GM18526 (cell line): ENCODE data around the gene MSI1.

Experiments used
- POLR2A ChIP-seq: IDR thresholded peaks from 3 replicates; pipeline ENCODE4 v1.6.1; 2011; ENCODE audit not compliant: insufficient read length; ENCODE audit errors: extremely low read depth

MSI1 gene

DNA sequence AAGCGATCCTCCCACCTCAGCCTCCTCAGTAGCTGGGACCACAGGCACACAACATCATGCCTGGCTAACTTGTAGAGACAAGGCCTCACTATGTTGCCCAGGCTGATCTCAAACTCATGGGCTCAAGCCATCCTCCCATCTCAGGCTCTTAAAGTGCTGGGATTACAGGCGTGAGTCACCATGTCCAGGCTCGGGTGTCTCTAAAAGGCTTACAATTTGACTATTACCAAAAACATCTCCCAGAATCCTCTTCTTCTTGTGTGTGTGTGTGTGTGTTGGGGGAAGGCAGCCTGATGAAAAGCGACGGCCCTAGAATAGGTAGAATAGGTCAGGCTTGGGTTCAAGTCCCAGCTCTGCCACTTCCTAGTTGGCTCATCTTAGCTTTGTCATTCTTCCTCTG, 16.8 kb downstream of the MSI1 start:
- TF ChIP-seq POLR2A: no peak

GRCh38 chr12:120350576-120351350, 18.2 kb downstream of the MSI1 start:
- no peak for TF ChIP-seq POLR2A

GRCh38 chr12:120347766-120348165, 21.2 kb downstream of the MSI1 start:
- no peak for TF ChIP-seq POLR2A

DNA sequence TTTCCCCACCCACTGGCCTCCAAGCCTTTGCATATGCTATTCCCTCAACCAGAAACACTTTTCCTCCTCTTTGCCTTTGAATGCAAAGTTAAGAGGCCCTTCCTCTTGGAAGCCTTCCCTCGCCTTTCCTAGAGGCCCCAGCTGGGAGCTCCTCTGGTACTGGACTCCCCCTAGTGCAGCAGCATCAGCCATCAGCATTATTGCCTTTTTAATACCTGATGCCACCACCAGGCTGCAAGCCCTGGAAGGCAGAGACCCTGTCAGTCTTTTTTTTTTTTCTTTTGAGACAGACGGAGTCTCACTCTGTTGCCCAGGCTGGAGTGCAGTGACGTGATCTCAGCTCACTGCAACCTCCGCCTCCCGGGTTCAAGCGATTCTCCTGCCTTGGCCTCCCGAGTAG, 22.3 kb downstream of the MSI1 start:
- no peak for TF ChIP-seq POLR2A

DNA sequence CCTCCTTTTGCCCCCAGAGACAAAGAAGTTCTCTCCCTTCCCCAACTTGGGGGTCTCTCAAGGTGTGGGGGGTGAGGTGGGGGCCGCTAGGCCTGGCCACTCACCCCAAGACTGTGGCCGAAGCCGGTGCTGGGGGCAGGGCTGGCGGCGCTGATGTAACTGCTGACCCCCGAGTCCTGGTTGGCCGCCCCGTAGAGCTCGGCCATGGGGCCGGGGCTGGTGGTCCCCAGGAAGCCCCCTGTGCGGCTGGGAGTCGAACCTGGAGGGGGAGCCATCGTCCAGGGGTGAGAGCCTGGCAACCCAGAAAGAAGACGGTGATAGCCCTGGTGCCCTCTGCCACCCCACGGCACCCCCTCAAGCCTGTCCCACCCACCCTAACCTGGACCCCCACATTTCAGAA, 22.9 kb downstream of the MSI1 start:
- no peak for TF ChIP-seq POLR2A

GRCh38 chr12:120343692-120344091, 25.3 kb downstream of the MSI1 start:
- TF ChIP-seq POLR2A: no peak

DNA sequence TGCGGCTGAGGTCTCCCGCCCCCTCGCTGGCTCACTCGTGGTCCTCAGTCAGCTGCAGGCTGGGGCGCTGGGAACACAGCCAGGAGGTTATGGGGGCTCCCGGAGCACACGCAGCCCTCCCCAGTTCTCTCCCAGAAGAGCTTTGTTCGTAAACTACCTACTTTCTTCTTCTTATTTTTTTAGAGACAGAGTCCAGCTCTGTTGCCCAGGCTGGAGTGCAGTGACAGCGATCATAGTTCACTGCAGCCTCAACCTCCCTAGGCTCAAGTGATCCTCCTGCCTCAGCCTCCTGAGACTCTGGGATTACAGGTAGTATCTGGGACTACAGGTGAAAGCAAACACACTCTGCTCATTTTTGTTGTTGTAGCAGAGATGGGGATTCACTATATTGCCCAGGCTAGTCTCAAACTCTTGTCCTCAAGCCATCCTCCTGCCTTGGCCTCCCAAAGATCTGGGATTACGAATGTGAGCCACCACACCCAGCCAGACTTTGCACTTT, 25.9 kb downstream of the MSI1 start:
- no peak for TF ChIP-seq POLR2A

DNA sequence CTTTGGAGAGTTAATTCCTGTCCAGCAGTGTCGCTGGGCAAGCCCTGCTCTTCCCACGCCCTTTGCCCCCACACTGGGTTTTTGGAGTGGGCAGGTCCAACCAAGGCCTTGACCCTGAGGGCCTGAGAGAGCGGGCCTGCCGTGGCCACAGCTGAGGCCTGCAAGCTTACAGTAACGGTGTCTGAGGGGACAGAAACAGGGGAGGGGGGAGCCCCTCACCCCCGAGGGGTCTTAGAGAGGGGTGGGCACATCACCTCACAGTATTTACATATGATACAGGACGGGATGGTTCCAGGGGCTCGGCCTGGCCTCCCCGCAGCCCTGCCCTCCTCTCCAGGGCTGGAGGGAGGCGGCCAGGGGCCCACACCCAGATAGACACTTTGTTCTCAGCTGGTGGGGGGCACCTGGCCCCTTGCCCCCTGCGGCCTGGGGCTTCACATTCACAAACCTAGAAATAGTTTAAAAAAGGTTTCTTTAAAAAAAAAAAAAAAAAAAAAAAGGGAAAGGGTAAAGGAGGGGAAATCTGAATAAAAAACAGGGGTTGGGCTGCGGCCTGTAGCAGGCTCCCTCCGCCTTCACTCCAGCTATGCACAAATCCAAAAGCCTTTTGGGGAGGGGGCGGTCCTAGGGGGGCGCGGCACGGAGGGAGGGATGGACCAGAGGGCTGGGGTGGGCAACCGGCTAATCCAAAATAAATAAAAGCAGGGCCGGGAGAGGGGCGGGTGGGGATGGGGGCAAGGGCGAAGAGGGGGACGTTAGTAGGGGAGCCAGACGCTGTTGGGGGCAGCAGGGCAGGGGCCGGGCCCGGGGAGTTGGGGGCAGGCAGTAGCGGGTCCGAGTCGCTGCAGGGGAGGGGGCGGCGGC, 26.6 kb downstream of the MSI1 start:
- TF ChIP-seq POLR2A: no peak

DNA sequence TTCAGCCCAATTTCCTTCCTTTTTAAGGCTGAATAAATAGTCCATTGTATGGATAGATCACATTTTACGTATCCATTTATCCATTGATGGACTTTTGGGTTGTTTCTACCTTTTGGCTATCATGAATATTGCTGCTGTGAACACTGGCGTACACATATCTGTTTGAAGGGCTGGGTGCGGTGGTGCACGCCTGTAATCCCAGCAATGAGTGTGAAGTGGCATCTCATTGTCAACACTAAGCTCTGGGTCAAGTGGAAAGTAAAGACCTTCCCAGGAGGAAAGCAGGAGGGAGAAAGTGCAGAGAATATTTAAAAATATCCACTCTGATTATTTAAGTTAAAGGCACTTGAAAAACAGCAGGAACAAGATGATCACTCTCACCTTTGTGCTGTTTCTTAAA, 29.7 kb downstream of the MSI1 start:
- no peak for TF ChIP-seq POLR2A

DNA sequence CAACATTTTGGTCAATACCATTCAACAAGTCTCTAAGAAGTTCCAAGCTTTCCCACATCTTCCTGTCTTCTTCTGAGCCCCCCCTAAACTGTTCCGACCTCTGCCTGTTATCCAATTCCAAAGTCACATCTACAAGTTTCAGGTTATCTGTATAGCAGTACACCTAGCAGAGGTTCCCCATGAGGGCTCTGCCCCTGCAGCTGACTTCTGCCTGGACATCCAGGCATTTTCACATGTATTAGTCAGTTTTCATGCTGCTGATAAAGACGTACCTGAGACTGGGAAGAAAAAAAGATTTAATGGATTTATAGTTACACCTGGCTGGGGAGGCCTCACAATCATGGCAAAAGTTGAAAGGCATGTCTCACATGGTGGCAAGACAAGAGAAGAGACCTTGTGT, 31.2 kb downstream of the MSI1 start:
- no peak for TF ChIP-seq POLR2A

DNA sequence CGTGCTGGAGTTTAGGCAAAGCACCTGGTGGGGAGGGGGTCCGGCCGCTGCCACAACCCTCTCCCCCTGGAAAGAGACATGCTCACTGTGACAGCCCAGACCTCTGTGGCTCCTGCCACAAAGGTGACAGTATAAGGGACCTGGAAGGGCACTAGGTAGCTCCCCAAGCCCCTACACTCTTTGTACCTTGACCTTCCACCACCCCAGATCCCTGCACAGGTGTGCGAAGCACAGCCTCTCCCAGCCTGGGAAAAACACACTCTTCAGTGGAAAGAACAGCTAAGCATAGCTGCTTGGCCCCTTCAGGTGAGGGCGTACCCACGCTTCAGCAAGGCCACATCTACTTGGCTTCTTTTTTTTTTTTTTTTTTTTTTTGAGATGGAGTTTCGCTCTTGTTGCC, 36.4 kb downstream of the MSI1 start:
- TF ChIP-seq POLR2A: no peak

GRCh38 chr12:120332041-120332440, 36.9 kb downstream of the MSI1 start:
- no peak for TF ChIP-seq POLR2A

DNA sequence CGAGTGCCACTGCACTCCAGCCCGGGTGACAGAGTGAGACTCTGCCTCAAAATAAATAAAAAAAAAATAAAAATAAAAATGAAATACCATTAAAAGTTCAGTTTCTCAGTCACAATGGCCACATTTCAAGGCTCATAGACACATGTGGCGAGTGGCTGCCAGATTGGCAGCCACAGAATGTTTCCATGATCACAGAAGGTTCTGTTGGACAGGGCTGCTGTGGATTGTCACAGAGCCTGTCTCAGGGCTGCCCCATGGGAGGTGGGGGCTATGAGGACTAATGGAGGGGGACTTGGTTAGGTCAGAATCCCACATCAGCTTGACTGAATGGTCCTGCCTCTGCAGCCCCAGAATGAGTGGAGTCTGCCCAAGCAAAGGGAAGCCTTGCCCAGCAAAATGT, 37.6 kb downstream of the MSI1 start:
- no peak for TF ChIP-seq POLR2A

DNA sequence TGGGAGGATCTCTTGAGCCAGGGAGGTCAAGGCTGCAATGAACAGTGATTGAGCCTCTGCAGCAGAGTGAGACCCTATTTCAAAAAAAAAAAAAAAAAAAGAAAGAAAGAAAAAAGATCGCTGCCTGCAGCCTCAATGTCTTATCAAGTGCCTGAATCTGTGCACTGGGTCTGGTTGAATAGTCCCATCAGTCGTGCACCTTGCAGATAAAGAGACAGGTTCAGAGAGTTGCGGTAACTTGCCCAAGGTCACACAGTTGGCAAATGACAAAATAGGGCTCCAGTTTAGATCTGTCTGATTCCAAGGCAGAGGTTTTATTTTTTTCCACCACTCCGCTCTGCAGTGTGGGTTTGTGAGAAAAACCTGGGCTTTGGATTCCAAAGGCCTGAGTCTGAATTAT, 40.7 kb downstream of the MSI1 start:
- no peak for TF ChIP-seq POLR2A

DNA sequence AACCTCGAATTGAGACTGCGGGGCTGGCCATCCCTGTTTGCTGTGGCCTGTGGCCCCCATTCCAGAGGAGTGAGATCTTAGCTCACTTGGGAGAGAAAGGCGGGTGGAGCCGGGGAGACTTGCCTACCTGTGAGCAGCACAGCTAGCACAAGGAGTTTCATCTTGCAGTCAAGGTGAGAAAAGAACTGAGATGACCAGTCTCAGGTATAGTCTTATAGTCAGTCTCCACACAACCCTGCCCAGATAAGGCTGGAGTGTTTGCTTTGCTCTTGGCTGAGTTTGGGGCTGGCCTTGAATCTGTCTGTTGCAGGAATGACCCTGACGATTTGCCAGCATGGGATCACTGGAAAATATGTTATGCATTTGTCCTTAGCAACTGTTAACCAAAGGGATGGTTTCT, 41.4 kb downstream of the MSI1 start, which contains the start of gene PLA2G1B:
Gene PLA2G1B, minus strand, starts transcription at position 187 of the 400 bp plus-strand sequence. Its CDS starts 26 bp downstream, at position 161.
- no peak for TF ChIP-seq POLR2A

GRCh38 chr12:120324841-120325417, 44.0 kb downstream of the MSI1 start:
- no peak for TF ChIP-seq POLR2A

- no peak for TF ChIP-seq POLR2A
These were observed 45.2 kb downstream of the MSI1 start for GRCh38 chr12:120323772-120324171.
